Pancreas (tissue), 10 donors: ENCODE data around the gene HPDL. TPM values are rescaled to one million over a fixed set of nuclear protein-coding genes. Genes with fewer than 3 reads are reported as not detected.
A peak's percentile ranks its signal among the peaks of the same experiment; 100 is the strongest.

ENCODE experiments used
- ATAC-seq, 4 donors: fragments of 200-7000 bp; cut with Tn5 transposase; one replicate each; pipeline versions ENCODE4 v1.8.0 to v1.9.1; 2020; ENCODE audit warnings: mild to moderate bottlenecking in 4 of 4, moderate library complexity in 4 of 4
- DNase-seq, 6 donors: peaks; one replicate each; pipeline ENCODE4 v3.0.0-alpha.2; 2020
- FAIRE-seq: peaks from 2 replicates; lab custom pipeline; 2012; peaks lifted over from hg19 to GRCh38; lab: Jason Lieb, UNC
- H3K27ac ChIP-seq, 4 donors: fragments of 200-600 bp; sonication (generic); 1 replicate in 3 of 4; 2 replicates in 1 of 4; pipeline versions ENCODE4 v1.5.0 to v1.8.0; 2020
- H3K27me3 ChIP-seq, 4 donors: fragments of 200-600 bp; one replicate each; pipeline ENCODE4 v1.8.0; 2021
- H3K36me3 ChIP-seq, 3 donors: fragments of 200-600 bp; sonication (generic) in 1 of 3; one replicate each; pipeline versions ENCODE4 v1.5.0 to v1.8.0; 2020 to 2021
- H3K4me1 ChIP-seq, 3 donors: fragments of 200-600 bp; one replicate each; pipeline ENCODE4 v1.8.0; 2021
- H3K4me3 ChIP-seq, 4 donors: fragments of 200-600 bp; sonication (generic) in 2 of 4; one replicate each; pipeline versions ENCODE4 v1.5.0 to v1.8.0; 2020 to 2021
- H3K9me3 ChIP-seq, 4 donors: fragments of 200-600 bp; one replicate each; pipeline ENCODE4 v1.8.0; 2021
- CTCF ChIP-seq, 4 donors: fragments of 200-600 bp; sonication (generic) in 3 of 4; IDR thresholded peaks; one replicate each; pipeline versions ENCODE4 v1.5.0 to v1.8.0; 2021; ENCODE audit warnings: antibody characterized with exemption in 4 of 4
- WGBS, 2 donors: extraction: QIAGEN DNeasy Blood & Tissue Kit; methylation state at CpG; one replicate each; pipeline ENCODE4 v1.1.7; 2013; 5-methylcytosine and 5-hydroxymethylcytosine counted together
- intact Hi-C, 3 donors: fragments of 100-400 bp; cut with DNase I; formaldehyde crosslinking; loops; one replicate each; pipeline versions ENCODE4 v1.11.1 to v1.14.2; 2022
- polyA plus RNA-seq, 2 donors: library from polyadenylated mRNA; stranded (reverse); fragments of 200-250 nt; gene quantifications; one replicate each; pipeline ENCODE4 v1.2.3, GENCODE V29; 2013
- total RNA-seq, 6 donors: library from RNA; stranded (reverse); fragmentation: NEBNext Ultra II Directional in 4 of 6; extraction: Animal tissue kit (Norgen Biotek cat#: 25700) in 4 of 6; gene quantifications; one replicate each; pipeline versions ENCODE4 v1.2.1 to v1.2.4, GENCODE V29; 2021 to 2023
- donor health status: healthy with polysubstance abuse.
- donor health status: DM: no; HTN: no; CAD: no; lungs with moderate emphysema.
- donor health status: DM: no; HTN: no; CAD: no.
- donor health status: control.
- donor health status: control.
- donor health status: Bipolar disorder and iron deficiency.
- donor health status: DM: yes; HTN: yes; CAD: no.
- donor health status: DM: no; HTN: no; CAD: no.
- donor health status: DM: no; HTN: no; CAD: no.
- donor health status: DM: yes; HTN: yes; CAD: no.

Gene HPDL
- total and polyA plus RNA-seq, 8 donors, result 0.14 to 0.85 (median 0.23) TPM; not detected in 1

- no peak for ATAC-seq
- Histone ChIP-seq H3K9me3 (no peaks in the 10 kb centered on the region), H3K27me3 (no peaks in the 10 kb centered on the region), H3K27ac (no peak overlapping the region), H3K36me3 (no peaks in the 10 kb centered on the region), H3K4me1 (peaks cover 4 to 5% (median 4%) of the 10 kb centered on the region in 3 donors), H3K4me3 (no peak overlapping the region)
- WGBS, 2 donors, result 69 to 73% methylated on average over 8 of the region's 8 CpGs
- FAIRE-seq, result no peak
- DNase-seq, result no peak
- TF ChIP-seq CTCF (IDR thresholded peaks at IDR 0.05), result no peak
- intact Hi-C loops, result loop anchor here in 1 of 3 donors (10.0 kb wide), 1 partner anchor 512 kb away; no protein-coding TSS in a partner anchor
Observed at GRCh38 chr1:45306319-45306718, 20.4 kb upstream of the HPDL start.

GRCh38 chr1:45306905-45307304 is 19.8 kb upstream of the HPDL start:
- DNase-seq (no peak), ATAC-seq (no peak), FAIRE-seq (no peak)
- H3K4me1 ChIP-seq, result peaks cover 4 to 5% (median 4%) of the 10 kb centered on the region in 3 donors
- no peaks in the 10 kb centered on the region for H3K27me3 ChIP-seq
- H3K4me3 ChIP-seq, result no peak overlapping the region
- TF ChIP-seq CTCF (IDR thresholded peaks at IDR 0.05), result no peak
- 56 to 71% methylated on average over 3 of the region's 3 CpGs for WGBS, 2 donors
- H3K9me3 ChIP-seq, result no peaks in the 10 kb centered on the region
- H3K27ac ChIP-seq, result no peak overlapping the region
- H3K36me3 ChIP-seq, result no peaks in the 10 kb centered on the region
- intact Hi-C loops, result loop anchor here in 1 of 3 donors (10.0 kb wide), 1 partner anchor 512 kb away; no protein-coding TSS in a partner anchor

GRCh38 chr1:45314266-45314665 is 12.4 kb upstream of the HPDL start:
- TF ChIP-seq CTCF (IDR thresholded peaks at IDR 0.05), result no peak
- ATAC-seq (no peak), FAIRE-seq (peak; percentile 23), DNase-seq (no peak)
- intact Hi-C loops, result no loop called here
- Histone ChIP-seq H3K27me3 (no peaks in the 10 kb centered on the region), H3K4me3 (no peak overlapping the region), H3K27ac (no peak overlapping the region), H3K4me1 (peaks cover 0 to 4% (median 3%) of the 10 kb centered on the region in 3 donors), H3K9me3 (no peaks in the 10 kb centered on the region), H3K36me3 (no peaks in the 10 kb centered on the region)
- WGBS, 2 donors, result 50 to 55% methylated on average over 3 of the region's 3 CpGs

DNA sequence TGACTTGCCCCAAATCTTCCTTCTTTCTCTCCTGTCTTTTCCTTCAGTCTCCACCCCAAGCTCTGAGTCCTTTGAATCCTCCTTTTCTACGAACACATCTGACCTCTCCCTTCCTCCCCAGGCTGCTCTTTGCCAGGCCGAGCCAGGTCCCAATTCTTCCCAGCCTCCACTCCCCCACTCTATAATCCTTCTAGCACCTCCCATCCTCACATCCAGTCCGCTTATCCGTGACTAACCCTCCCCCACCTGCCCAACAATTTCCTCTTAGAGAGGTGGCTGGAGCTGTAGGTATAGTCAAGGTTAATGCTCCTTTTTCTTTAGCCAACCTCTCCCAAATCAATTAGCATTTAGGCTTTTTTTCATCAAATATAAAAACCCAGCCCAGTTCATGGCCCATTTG is 9.5 kb upstream of the HPDL start:
- ATAC-seq (no peak), DNase-seq (no peak), FAIRE-seq (no peak)
- Histone ChIP-seq H3K27ac (no peak overlapping the region), H3K9me3 (no peaks in the 10 kb centered on the region), H3K36me3 (no peaks in the 10 kb centered on the region), H3K4me1 (peaks cover 0 to 4% (median 3%) of the 10 kb centered on the region in 3 donors), H3K4me3 (no peak overlapping the region), H3K27me3 (no peaks in the 10 kb centered on the region)
- TF ChIP-seq CTCF (IDR thresholded peaks at IDR 0.05), result no peak
- WGBS, 2 donors, result 76 to 80% methylated on average over 4 of the region's 4 CpGs
- intact Hi-C loops, result no loop called here

GRCh38 chr1:45319761-45320160 is 6.9 kb upstream of the HPDL start:
- ATAC-seq (no peak), DNase-seq (no peak), FAIRE-seq (no peak)
- 88 to 90% methylated on average over 4 of the region's 4 CpGs for WGBS, 2 donors
- no peaks in the 10 kb centered on the region for H3K9me3 ChIP-seq
- H3K27ac ChIP-seq, result no peak overlapping the region
- no peaks in the 10 kb centered on the region for H3K27me3 ChIP-seq
- no peaks in the 10 kb centered on the region for H3K36me3 ChIP-seq
- no peaks in the 10 kb centered on the region for H3K4me1 ChIP-seq
- intact Hi-C loops, result no loop called here
- no peak for TF ChIP-seq CTCF (IDR thresholded peaks at IDR 0.05)
- no peak overlapping the region for H3K4me3 ChIP-seq
